Measurements from ENCODE around the gene DNAJB11.
"Not testable (repeated sequence)": the region's sequence is repeated elsewhere in the genome, so short reads cannot be mapped to it uniquely, and the experiment has no call there.

The DNAJB11 gene

DNA sequence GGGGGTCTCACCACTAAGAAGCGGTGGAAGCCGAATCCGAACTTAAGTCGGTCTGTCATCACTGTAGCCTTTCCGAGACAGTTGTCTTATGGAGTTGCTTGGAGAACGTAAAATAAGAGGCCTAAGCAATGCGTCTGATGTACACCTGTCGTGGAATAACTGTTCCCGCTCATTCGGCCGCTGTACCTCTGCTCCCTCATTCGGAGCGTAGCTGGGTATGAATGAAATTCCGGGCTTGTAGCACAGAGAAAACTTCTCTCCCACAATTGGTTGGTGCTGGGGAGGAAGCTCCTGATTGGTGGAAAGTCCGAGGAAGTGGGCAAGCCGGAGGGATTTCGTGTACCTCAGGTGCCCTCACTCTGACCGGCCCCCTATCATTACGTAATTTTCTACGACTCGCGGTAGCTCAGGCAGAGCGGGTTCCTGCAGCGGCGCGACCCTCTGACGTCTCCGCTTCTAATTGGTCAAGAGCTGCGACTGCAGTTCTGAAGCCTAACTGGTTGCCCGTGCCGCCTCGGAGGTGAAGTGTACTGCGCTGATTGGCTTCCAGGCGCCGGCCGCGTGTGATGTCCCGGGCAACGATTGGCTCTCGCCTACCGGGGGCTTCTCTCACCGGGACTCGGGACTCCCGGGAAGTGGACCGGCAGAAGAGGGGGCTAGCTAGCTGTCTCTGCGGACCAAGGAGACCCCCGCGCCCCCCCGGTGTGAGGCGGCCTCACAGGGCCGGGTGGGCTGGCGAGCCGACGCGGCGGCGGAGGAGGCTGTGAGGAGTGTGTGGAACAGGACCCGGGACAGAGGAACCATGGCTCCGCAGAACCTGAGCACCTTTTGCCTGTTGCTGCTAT lies at the start of gene DNAJB11:
Gene DNAJB11, plus strand, starts transcription at position 625 of the 845 bp plus-strand sequence. Its CDS starts 178 bp downstream, at position 803.
- peak; percentile 99 for DNase-seq

DNA sequence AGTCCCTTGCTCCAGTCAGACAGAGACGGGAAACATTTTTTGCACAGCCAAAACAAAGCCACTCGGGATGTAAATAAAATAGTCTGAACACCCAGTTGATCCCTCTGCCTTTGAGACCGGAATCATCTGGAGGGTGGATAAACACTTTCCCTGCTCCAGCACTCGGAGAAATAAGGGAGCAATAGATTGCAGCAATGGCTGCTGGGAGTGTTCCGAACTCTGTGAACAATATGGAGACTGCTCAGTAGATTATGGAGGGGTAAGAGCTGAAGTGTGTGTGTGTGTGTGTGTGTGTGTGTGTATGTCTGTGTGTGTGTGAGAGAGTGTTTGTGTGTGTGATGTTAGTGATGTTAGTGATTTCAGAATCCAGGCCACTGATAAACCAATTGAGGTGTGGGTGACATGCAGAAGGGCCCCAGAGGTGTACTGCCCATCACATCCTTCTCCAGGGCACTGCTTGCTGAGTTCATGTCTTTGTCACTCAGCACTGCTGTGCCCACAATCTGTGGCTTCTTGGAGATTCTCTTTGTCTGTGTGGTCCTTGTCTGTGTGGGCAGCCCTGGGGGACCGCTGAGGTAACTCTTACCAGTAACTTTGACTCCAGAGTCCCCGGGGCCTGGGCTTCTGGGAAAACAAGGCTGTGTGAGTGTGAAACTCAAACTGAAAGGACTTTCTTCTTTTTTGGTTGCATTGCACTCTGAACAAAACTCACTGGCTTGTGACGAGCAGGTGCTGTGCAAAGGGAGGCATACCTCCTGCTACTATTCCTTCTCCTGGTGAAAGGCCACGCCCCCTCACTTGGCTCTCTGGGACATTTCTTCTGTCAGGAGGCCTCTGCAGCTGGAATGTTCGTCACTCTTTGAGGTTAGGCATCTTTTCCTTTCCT lies 49.3 kb upstream of the DNAJB11 start:
- no peak for DNase-seq

DNA sequence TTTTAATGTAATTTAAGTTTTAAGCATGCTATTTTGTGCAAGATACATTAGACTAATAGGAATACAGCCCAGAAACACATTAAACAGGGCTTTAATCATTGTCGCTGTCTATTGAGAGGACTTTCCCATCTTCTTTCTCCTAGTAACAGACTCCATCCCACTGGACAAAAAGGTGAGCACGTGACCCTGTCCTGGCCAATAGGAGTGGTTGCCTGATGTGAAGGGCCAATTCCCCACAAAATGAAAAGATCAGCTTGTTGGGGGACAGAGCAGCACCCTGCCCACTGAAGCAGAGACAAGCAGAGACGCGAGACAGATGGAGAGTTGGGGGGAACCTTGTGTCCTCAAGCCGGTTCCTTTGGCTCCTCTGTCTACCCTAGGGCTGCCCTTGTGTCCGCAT lies 47.5 kb upstream of the DNAJB11 start:
- DNase-seq = no peak

DNA sequence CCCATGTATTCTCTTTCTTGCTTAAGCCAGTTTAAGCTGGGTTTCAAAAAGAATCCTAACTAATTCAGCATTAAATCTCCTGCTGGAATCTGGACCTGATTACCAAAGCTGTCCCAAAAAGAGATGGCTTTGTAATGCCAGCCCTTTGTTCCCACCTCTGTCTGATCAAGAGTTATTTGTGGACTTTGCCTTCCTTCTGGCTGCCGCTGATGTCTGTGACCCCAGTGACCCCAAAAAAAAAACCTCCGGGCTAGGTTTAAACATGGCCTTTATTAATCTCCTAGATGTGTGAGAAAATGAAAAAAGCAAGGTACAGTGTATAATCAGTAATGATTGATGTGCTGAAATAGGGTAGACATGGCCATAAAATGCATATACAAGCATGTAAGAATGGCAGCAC lies 47.1 kb upstream of the DNAJB11 start:
- DNase-seq = no peak

DNA sequence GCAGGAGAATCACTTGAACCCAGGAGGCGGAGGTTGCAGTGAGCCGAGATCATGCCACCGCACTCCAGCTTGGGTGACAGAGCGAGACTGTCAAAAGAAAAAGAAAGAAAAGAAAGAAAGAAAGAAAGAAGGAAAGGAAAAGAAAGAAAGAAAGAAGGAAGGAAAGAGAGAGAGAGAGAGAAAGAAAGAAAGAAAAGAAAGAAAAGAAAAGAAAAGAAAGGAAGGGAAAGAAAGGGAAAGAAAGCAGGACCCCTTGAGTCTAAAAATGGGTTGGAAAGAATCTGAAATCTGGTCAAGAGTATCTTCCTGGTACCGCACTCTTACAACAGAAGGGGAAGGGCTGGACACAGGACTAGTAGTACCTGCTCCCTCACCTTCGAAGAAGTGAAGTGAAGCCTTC lies 45.9 kb upstream of the DNAJB11 start:
- no peak for DNase-seq

DNA sequence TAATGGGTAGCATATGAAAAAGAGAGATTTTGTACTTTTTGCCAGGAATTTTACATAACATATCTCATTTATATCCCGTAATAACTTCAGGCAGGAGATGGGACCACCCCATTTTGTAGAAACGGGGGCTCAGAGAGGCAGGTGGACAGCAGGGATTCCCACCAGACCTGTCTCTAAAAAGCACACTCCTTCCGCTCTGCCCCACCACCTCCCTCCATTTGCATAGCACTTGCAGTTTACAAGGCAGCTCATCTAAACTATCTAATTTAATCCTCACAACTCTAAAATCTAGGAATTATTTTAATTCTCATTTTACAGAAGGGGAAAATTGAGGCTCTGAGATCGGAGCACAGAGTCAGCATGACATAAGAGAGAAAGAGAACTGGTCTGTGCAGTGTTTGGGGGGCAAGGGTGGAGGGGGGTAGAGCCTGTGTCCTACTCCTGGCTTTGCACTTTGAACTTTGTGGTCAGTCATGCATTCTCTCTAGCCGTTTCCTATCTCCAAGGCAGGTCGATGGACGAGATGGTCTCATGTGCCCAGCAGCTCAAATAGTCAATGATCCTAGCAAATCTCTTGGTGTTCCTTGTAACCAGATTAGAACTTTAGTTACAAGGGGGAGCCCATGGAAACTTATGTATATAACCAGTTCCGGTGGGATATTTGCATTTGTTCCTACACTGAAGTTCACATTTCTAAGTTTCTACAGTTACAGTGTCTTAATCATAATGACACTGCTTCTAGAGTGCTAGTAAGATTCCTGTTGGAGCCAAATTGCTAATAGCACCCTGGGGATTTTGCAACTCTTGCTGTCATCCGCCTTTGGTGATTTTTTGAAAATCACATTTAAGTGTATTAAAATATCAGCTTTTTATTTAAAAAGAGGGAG lies 44.9 kb upstream of the DNAJB11 start:
- no peak for DNase-seq

DNA sequence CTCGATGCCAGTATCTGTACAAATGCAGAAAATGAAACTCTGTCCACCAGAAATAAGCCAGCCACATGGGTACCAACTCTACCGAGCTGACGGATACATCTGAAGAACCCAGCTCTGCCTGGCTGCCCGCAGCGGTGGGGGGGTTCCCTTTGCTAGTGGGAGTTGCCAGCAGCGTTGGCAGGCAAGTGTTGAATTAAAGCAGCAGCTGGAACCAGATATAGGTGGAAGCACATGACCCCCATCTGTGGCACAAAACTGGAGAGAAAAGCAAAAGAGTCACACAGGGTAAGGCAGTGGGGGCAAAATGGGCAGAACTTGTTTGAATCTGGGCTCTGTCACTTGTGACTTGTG lies 44.3 kb upstream of the DNAJB11 start:
- DNase-seq = no peak

DNA sequence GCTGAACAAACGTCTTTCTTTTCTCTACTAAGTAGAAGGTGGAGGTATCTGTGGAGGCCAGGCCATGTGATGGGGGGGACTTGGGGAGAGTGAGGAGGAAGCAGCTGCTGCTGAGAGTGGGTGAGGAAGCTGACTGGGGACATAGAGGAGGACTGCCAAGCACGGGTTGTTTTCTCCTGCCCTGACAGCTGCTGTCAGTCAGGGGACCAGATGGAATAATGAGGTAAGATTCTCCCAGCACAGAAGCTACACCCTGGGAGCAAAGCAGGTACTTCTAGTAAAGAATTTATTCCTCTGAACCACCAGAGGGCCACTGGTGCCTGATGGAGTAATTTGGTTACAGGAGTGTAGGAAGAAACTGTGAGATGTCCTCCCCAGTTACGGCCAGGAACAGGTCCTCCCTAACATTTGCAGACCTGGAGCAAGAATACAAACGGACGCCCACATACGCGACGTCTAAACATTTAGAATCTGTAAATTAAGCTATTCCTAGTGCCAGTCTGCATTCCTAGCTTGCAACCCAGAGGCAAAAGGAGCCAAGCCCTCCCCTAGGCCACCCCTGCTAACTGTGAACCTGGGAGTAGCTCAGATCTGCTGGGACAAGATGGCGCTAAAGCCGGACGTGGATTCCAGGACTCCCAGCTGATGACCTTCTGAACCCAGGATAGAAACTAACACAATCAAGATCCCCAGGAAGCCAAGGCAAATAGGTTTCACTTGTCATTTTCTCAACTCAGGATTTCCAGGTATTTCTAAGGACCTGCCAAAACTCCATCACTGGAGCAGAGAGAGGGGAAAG lies 41.1 kb upstream of the DNAJB11 start:
- no peak for DNase-seq

DNA sequence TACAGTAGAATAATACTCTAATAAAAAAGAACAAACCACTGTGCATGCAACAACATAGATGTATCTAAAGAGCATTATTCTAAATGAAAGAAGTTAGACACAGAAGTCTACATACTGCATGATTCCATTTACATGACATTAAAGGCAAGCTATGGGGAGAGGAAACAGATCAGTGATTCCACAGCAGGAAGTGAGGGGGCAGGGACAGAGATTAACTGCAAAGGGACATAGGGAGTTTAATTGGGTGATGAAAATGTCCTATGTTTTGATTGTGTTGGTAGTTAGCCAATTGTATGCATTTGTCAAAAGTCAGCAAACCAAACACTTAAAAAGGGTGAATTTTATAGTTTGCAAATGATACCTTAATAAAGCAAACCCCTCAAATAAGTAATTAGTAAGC lies 40.1 kb upstream of the DNAJB11 start:
- no peak for DNase-seq

DNA sequence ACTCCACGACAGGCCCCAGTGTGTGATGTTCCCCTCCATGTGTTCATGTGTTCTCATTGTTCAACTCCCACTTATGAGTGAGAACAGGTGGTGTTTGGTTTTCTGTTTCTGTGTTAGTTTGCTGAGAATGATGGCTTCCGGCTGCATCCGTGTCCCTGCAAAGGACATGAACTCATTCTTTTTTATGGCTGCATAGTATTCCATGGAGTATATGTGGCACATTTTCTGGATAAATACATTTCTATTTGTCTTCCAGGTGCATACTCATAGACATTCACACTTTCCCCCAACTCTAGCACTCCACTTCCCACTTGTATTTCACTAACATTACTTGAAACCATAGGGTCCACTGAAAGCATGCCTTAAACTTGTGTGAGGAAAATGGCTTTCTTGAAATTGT lies 38.8 kb upstream of the DNAJB11 start:
- DNase-seq = not testable (repeated sequence)

DNA sequence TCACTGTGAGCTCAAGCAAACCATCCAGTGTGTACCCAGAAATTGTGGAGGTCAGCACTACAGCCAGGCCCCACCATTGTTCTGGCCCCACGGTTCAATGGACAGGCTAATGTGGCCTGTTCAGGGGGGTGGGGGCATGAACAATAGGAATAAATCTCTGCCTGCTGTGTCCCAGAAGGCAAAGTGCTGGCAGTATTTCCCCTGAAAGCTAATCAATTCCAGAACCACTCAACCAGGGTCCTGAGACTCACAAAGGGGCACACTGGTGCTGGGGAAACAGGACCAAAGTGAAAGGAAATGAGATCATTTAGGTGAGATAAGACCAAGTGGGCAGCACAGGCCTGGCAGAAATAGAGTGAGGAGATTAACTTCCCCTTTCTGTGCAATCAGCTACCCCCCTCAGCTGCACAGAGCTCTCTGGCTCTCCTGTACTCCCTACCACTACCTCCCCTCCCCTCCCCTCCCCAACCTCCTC lies 37.9 kb upstream of the DNAJB11 start:
- no peak for DNase-seq

DNA sequence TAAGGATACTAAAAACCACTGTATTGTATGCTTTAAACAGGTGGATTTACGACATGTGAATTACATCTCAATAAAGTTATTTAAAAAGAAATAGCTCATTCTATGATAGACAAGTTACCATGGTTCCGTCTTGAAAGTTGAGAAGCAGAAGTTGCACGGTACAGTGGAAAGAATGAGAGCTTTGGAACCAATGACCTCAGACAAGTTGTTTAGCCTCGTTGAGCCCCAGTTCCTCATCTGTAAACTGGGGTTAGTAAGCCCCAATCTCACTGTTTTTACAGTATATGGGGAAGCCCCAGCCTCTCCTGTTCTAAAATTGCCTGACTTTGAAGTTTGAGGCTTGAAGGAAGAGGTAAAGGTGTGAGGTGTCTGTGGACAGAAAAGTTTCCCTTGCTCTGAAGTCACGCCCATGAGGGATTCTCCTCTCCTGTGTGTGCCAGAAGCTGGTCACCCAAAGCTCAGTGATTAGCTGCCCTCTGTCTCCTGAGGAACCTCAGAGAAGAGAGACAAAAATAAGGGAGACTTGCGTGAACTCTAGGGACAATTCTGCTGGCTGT lies 36.3 kb upstream of the DNAJB11 start:
- DNase-seq = peak; percentile 66

DNA sequence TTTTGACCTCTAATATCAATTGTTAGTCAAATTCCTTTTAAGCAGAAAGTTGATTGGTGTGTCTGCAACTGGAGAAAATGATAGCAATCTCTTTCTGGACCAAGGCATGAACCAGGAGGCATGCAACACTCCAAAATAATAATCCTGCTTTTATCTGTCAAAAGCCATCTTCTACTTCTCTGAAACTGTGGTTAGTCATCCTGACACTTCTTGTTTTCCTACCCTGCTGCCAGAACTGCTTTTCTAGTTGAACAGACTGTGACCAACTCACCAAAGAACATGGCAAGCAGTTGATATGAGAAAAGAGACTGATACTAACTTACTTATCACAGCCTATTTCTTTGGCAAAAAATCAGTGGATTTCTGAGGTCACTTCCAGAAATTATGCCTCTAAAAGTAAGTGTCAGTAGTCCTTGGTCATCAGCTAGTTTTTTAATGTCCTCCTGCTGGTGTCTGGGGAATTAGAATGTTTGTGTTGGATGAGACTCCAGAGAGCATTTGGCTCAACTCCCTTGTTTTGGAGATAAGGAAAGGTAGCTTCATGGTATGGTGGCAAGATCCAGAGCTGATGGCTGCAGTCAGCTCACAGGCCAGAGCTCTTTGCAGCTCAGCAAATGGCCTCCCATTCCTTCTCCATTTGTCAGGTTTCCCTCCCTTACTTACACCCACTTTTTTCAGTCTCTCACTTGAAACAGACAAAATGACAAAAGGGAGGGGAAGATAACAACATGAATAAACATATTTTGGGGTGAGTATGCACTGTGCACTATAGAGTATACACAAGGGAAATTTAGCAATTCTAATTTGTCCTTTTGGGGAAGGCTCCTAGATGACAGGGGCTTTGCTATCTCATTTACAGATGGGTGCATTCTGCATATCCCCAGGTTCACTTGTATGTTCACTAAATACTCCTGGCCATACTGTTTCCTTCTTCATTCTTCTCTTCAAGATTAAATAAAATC lies 33.4 kb upstream of the DNAJB11 start:
- no peak for DNase-seq

DNA sequence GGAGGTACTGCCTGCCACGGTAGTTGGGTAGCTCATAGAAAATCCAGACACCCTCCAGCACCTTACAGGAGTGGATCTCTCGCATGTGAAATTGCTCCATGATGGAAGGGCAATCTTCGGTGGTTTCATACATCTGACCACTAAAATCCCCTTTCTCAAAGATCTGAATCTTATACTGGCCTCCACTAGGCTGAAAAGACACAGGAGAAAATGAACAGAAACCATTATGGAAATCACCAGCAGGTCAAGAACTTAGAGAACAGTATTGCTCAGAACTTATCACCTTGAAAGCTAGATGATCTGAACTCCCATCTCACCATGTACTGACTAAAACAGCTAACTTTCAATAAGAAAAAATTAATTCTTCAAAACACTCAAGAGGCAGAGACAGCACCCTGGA lies 31.7 kb upstream of the DNAJB11 start:
- no peak for DNase-seq

DNA sequence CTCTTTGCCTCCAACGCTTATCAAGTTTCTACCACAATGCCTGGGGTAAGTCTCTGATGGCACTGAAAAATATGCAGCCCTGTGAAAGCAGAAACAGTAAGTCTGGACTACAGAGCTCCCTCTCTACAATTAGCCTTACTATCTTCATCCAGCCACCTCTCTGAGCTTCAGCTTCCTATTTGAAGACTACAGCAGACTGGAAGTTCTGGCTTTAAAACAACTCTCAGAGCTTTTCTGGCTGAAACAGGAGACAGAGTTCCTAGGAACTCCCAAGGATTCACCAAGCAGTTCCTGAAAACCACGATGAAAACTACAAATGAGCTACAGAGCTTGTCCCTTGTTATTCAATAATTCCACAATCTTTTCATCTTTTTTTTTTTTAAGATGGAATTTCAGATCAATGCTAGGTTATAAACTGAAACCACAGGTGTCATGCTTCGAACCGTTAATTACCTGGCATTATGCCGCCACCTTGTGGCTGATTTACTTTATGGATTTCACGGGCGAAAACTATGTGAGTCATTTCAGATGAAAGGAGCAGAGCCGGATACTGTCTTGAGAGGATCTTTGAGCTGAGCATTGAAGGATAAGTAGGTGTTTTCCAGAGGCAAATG lies 30.2 kb upstream of the DNAJB11 start:
- peak; percentile 92 for DNase-seq

DNA sequence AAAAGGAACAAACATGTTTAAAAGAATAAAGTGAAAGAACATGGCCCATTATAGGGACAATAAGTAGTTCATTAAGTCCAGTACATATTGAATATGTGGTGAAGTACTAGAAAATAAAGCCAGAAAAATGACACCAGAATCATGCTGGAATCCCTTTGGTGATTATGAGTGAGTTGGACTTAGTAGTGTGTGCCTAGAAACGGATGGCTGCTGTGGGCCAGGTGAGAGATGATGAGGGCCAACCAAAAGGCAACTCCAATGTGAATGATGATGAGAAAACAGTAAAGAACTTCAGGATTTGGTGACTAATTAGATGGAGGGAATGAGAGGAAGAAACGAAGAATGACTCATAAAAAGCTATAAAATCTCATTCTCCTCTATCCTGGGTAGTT lies 29.7 kb upstream of the DNAJB11 start:
- no peak for DNase-seq

DNA sequence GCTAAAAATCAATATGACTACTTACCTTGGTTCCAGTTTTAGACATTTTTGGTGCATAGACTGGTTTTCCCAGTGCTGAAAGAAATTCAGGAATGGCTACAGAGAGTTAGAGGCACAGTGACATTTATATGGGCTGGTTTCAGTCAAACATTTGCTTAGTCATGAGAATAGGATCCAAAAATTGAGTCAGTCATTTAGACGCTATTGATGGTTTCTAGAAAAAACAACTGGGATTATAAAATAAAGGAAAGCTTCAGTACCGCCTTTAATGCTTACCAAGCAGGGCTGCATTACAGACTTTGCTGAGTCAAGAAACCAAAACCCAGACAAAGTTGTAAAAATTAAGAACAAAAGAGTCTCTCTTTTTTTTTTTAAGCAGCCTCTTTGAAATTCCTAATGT lies 26.2 kb upstream of the DNAJB11 start, which contains the start of gene CRYGS:
Gene CRYGS, minus strand, starts transcription at position 100 of the 400 bp plus-strand sequence. Its CDS starts 54 bp downstream, at position 46.
- no peak for DNase-seq

DNA sequence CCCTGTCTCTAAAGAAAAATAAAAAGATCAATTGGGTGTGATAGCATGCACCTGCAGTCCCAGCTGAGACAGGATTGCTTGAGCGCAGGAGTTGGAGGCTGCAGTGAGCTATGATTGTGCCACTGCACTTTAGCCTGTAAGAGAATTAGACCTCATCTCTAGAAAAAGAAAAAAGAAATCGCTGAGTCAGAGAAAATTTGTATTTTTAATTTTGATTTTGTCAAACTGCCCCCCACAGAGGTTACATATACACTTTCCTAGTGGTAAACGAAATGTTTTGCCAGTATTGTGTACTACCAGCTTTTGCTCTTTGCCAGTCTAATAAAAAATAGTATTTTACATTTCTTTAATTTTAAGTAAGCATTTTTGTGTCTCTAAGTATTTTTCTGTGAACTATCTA lies 21.0 kb upstream of the DNAJB11 start:
- no peak for DNase-seq

DNA sequence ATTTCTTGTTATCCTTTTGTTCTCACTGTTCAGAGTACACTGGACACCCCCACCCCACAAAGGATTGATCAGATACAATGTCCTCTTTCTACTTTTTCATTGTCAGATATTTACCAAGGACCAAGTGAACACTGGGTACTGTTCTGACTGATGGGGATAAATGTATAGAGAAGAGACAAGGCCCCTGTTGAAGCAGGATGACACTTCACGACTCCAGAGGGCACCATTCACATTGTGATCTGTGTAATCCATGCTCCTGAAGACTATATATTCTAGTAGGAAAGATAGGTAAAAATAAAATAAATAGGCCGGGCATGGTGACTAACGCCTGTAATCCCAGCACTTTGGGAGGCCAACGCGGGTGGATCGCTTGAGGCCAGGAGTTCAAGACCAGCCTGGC lies 19.1 kb upstream of the DNAJB11 start:
- DNase-seq = no peak

All from activated effector memory CD4-positive, alpha-beta T cell treated with anti-CD3 and anti-CD28 coated beads, Interleukin-2, amount 50 U/mL, for 16 hours (primary cell).